HCT116 (cell line): ENCODE measurements around the gene CCSER1. TPM values are rescaled to one million over a fixed set of nuclear protein-coding genes. Genes with fewer than 3 reads are reported as not detected.

Experiments
- ATAC-seq: fragments of 200-7000 bp; cut with Tn5 transposase; 2 replicates; pipeline ENCODE4 v1.9.1; 2020; ENCODE audit warnings: mild to moderate bottlenecking, moderate library complexity
- BruUV-seq: library from RNA; stranded (reverse); fragments of 400-500 nt; replicated peaks from 2 replicates; lab custom pipeline; 2021; lab: Mats Ljungman, UMichigan
- CTCF ChIA-PET: fragments of 300-600 bp; sonication (Branson Sonifier 250); formaldehyde crosslinking; loops from one replicate; lab custom pipeline; 2021; ENCODE audit warnings: antibody characterized with exemption; lab: Charles Lee
- POLR2A ChIA-PET: fragments of 300-600, 350-600 bp; sonication (Branson Sonifier 250); formaldehyde crosslinking; loops from one replicate; lab custom pipeline; 2021; ENCODE audit warnings: antibody characterized with exemption; lab: Charles Lee
- RAD21 ChIA-PET, 2 experiments: fragments of 300-600 bp; sonication (Branson Sonifier 250); formaldehyde crosslinking; loops; one replicate each; lab custom pipeline; 2023; ENCODE audit warnings: low total read pairs in 2 of 2; ENCODE audit not compliant: uncharacterized antibody in 2 of 2, unreplicated experiment in 2 of 2, low non-redundant PET in 1 of 2; lab: Charles Lee
- DNase-seq: peaks from one replicate; pipeline ENCODE4 v3.0.0-alpha.2; 2010; ENCODE audit warnings: low read depth, low spot score
- H2AFZ ChIP-seq: fragments of 200-600 bp; shearing (Covaris generic), sonication (generic); 2 replicates; pipeline ENCODE4 v1.6.1; 2017; ENCODE audit warnings: low read depth, mixed run types, mixed read lengths, antibody characterized with exemption, low read length; ENCODE audit not compliant: poor library complexity, severe bottlenecking
- H3K27ac ChIP-seq: 2 replicates; pipeline ENCODE4 v1.5.1; 2012; ENCODE audit warnings: low read depth, low read length
- H3K27me3 ChIP-seq: fragments of 200-600 bp; sonication (generic); 2 replicates; pipeline ENCODE4 v1.6.1; 2016; ENCODE audit warnings: mixed run types, low read length, mixed read lengths; ENCODE audit not compliant: insufficient read depth
- H3K36me3 ChIP-seq, 2 experiments: fragments of 200-500 bp in 1 of 2; fragments of 200-600 bp in 1 of 2; sonication (Bioruptor generic) in 1 of 2; sonication (generic) in 1 of 2; 2 replicates each; pipeline versions ENCODE4 v1.5.1 to v1.6.1; 2014 to 2016; ENCODE audit warnings: low read length in 2 of 2, inconsistent platforms in 1 of 2, mixed read lengths in 1 of 2, mixed run types in 1 of 2; ENCODE audit not compliant: insufficient read depth in 2 of 2, control insufficient read depth in 1 of 2
- H3K4me1 ChIP-seq, 2 experiments: fragments of 200-600 bp in 1 of 2; sonication (generic) in 1 of 2; 2 replicates each; pipeline versions ENCODE4 v1.5.1 to v1.6.1; 2012 to 2017; ENCODE audit warnings: low read length in 2 of 2, inconsistent platforms in 1 of 2, mild to moderate bottlenecking in 1 of 2, mixed read lengths in 1 of 2, mixed run types in 1 of 2, moderate library complexity in 1 of 2; ENCODE audit not compliant: insufficient read depth in 2 of 2, control insufficient read depth in 1 of 2
- H3K4me2 ChIP-seq: fragments of 200-600 bp; sonication (generic); 2 replicates; pipeline ENCODE4 v1.6.1; 2017; ENCODE audit warnings: mixed run types, low read length, mixed read lengths
- H3K4me3 ChIP-seq, 2 experiments: fragments of 200-600 bp in 1 of 2; sonication (generic) in 1 of 2; replicated peaks in 1 of 2; 2 replicates each; pipeline ENCODE4 v1.5.1; 2011 to 2016; ENCODE audit warnings: low read length in 2 of 2, control low read depth in 1 of 2, low read depth in 1 of 2, mild to moderate bottlenecking in 1 of 2, mixed read lengths in 1 of 2, mixed run types in 1 of 2
- H3K79me2 ChIP-seq: fragments of 200-600 bp; sonication (generic); 2 replicates; pipeline ENCODE4 v1.6.1; 2017; ENCODE audit warnings: mild to moderate bottlenecking, mixed run types, low read length, moderate library complexity, mixed read lengths; ENCODE audit not compliant: insufficient read depth
- H3K9ac ChIP-seq: fragments of 200-600 bp; sonication (generic); 2 replicates; pipeline ENCODE4 v1.6.1; 2016; ENCODE audit warnings: low read length, mixed read lengths
- H3K9me2 ChIP-seq: fragments of 200-600 bp; sonication (generic), shearing (Covaris generic); 2 replicates; pipeline ENCODE4 v1.6.1; 2017; ENCODE audit warnings: mixed run types, mild to moderate bottlenecking, moderate library complexity; ENCODE audit not compliant: insufficient read depth
- H3K9me3 ChIP-seq, 2 experiments: fragments of 200-500 bp in 1 of 2; fragments of 200-600 bp in 1 of 2; sonication (Bioruptor generic) in 1 of 2; sonication (generic) in 1 of 2; 2 replicates each; pipeline ENCODE4 v1.6.1; 2014 to 2017; ENCODE audit warnings: low read length in 2 of 2, mixed read lengths in 2 of 2, inconsistent platforms in 1 of 2, low read depth in 1 of 2, mild to moderate bottlenecking in 1 of 2, mixed run types in 1 of 2, moderate library complexity in 1 of 2; ENCODE audit not compliant: control insufficient read depth in 1 of 2, insufficient read depth in 1 of 2
- H4K20me1 ChIP-seq: fragments of 200-600 bp; sonication (generic), shearing (Covaris generic); 2 replicates; pipeline ENCODE4 v1.6.1; 2017; ENCODE audit warnings: mixed run types, mild to moderate bottlenecking, moderate library complexity; ENCODE audit not compliant: insufficient read depth
- CBX3 ChIP-seq: IDR thresholded peaks from 2 replicates; pipeline ENCODE4 v1.6.1; 2012; ENCODE audit warnings: low read depth
- CEBPB ChIP-seq: IDR thresholded peaks from 2 replicates; pipeline ENCODE4 v1.6.1; 2012; ENCODE audit warnings: low read depth
- EZH2phosphoT487 ChIP-seq: fragments of 200-600 bp; IDR thresholded peaks from 2 replicates; pipeline ENCODE4 v1.6.1; 2018; ENCODE audit warnings: antibody characterized with exemption, borderline replicate concordance
- POLR2AphosphoS5 ChIP-seq: IDR thresholded peaks from 2 replicates; pipeline ENCODE4 v1.6.1; 2011; ENCODE audit warnings: mild to moderate bottlenecking, low read depth, low read length, moderate library complexity
- RAD21 ChIP-seq: IDR thresholded peaks from 2 replicates; pipeline ENCODE4 v1.6.1; 2012; ENCODE audit warnings: low read depth, mild to moderate bottlenecking
- REST ChIP-seq: IDR thresholded peaks from 2 replicates; pipeline ENCODE4 v1.6.1; 2012; ENCODE audit warnings: low read depth
- SP1 ChIP-seq: IDR thresholded peaks from 2 replicates; pipeline ENCODE4 v1.6.1; 2012; ENCODE audit warnings: low read depth
- ZFX ChIP-seq: fragments of 450-650 bp; IDR thresholded peaks from 2 replicates; pipeline ENCODE4 v1.6.1; 2017
- intact Hi-C: fragments of 100-400 bp; cut with micrococcal nuclease; formaldehyde crosslinking; loops from 2 replicates; pipeline ENCODE4 v1.10.0; 2022
- total RNA-seq: library from RNA; stranded (reverse); gene quantifications from one replicate; pipeline ENCODE4 v1.2.1, GENCODE V29; 2021; ENCODE audit not compliant: unreplicated experiment
- TF ChIP-seq, protein P1 (sequence below): IDR thresholded peaks from 2 replicates; pipeline ENCODE4 v1.6.1; 2011; ENCODE audit warnings: mild to moderate bottlenecking, low read length, moderate library complexity; ENCODE audit not compliant: insufficient replicate concordance; ENCODE audit errors: extremely low read depth

The CCSER1 gene
- total RNA-seq, 1 experiment from 2014 or later = 6.7 TPM

DNA sequence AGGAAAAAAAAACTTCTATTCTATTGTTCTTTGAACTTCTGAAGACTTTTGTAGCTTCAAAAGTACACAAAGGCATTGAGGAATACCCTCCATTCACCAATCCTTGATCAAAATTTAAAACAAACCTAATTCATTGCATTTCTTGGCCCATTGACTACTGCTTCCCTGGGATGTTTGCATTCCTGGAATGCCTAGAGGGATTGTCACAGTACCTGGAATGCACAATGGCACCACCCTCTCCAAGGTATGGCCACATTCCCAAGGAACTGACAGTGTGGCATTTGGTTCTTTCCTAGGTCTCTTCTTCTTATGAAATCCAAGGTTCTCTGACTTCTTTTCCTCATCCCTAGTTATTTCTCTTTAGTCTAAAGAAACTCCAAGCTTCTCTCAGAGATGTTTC is 600.7 kb downstream of the CCSER1 start (continued):
- no peak for TF ChIP-seq EZH2phosphoT487

DNA sequence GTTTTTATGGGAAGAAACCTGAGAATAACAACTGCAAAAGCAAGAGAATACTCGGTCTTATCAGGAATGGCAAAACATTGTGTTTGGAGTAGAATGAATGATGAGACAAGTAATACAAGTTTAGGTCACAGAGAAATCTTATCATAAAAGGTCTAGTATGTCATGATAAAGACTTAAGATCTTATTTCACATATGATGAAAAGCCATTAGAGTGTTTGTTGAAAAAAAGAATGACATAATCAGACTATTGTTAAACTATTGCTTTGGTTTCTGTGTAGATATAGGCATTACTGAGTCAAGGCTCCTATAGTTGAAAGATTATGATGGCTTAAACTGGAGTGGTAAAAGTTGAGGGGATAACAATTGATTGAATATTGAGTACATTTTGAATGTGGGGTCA is 603.6 kb downstream of the CCSER1 start:
- Histone ChIP-seq H3K9me3 (no peaks in the 10 kb centered on the region), H3K4me1 (peaks cover 2 to 19% of the 10 kb centered on the region in 2 experiments; a peak in 3 of 4 replicates), H3K4me2 (no peak overlapping the region), H4K20me1 (no peaks in the 10 kb centered on the region), H3K4me3 (no peak overlapping the region), H3K27ac (no peak overlapping the region), H3K27me3 (no peaks in the 10 kb centered on the region), H3K79me2 (no peaks in the 10 kb centered on the region), H3K9ac (no peak overlapping the region), H2AFZ (no peak overlapping the region), H3K9me2 (no peaks in the 10 kb centered on the region; the same call in 1 of the 2 replicates), H3K36me3 (no peaks in the 10 kb centered on the region)
- POLR2A ChIA-PET = no interaction called here
- ATAC-seq = no peak
- RAD21 ChIA-PET = no interaction called here
- intact Hi-C loops = no loop called here
- TF ChIP-seq REST (no peak), ZFX (no peak)
- no peak for DNase-seq
- no TSS peak for BruUV-seq
- CTCF ChIA-PET = no interaction called here

- ATAC-seq = no peak
- Histone ChIP-seq H3K4me2 (no peak overlapping the region), H4K20me1 (no peaks in the 10 kb centered on the region), H3K27me3 (no peaks in the 10 kb centered on the region), H3K9ac (no peak overlapping the region), H3K27ac (no peak overlapping the region), H3K36me3 (no peaks in the 10 kb centered on the region), H3K79me2 (no peaks in the 10 kb centered on the region), H3K9me3 (no peaks in the 10 kb centered on the region), H3K4me1 (peaks cover under 1 to 8% of the 10 kb centered on the region in 2 experiments; a peak in 3 of 4 replicates), H3K9me2 (no peaks in the 10 kb centered on the region), H3K4me3 (no peak overlapping the region), H2AFZ (no peak overlapping the region)
- no peak for DNase-seq
- intact Hi-C loops = no loop called here
- ChIA-PET RAD21 (no interaction called here), POLR2A (no interaction called here), CTCF (no interaction called here)
- no TSS peak for BruUV-seq
- TF ChIP-seq REST (no peak), CBX3 (no peak), SP1 (no peak), POLR2AphosphoS5 (no peak), CEBPB (no peak), RAD21 (no peak)
- TF ChIP-seq, protein P1, sequence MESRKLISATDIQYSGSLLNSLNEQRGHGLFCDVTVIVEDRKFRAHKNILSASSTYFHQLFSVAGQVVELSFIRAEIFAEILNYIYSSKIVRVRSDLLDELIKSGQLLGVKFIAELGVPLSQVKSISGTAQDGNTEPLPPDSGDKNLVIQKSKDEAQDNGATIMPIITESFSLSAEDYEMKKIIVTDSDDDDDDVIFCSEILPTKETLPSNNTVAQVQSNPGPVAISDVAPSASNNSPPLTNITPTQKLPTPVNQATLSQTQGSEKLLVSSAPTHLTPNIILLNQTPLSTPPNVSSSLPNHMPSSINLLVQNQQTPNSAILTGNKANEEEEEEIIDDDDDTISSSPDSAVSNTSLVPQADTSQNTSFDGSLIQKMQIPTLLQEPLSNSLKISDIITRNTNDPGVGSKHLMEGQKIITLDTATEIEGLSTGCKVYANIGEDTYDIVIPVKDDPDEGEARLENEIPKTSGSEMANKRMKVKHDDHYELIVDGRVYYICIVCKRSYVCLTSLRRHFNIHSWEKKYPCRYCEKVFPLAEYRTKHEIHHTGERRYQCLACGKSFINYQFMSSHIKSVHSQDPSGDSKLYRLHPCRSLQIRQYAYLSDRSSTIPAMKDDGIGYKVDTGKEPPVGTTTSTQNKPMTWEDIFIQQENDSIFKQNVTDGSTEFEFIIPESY = no peak
These were observed 606.0 kb downstream of the CCSER1 start for GRCh38 chr4:90733211-90733610.
